GM12865 (cell line): ENCODE results near the gene WNT5B.
A peak's percentile ranks its signal among the peaks of the same experiment; 100 is the strongest.

Experiments used
- DNase-seq: peaks from one replicate; pipeline ENCODE4 v3.0.0; 2010; ENCODE audit warnings: low read depth
- H3K4me3 ChIP-seq: 2 replicates; pipeline ENCODE4 v1.5.1; 2011; ENCODE audit warnings: mild to moderate bottlenecking, low read depth, low read length, control low read depth
- CTCF ChIP-seq: IDR thresholded peaks from 2 replicates; pipeline ENCODE4 v1.5.1; 2011; ENCODE audit warnings: low read length, control low read depth, low read depth, inconsistent platforms; ENCODE audit not compliant: insufficient read depth; ENCODE audit errors: missing control alignments

Gene WNT5B

GRCh38 chr12:1628666-1629337, at the start of gene WNT5B:
Gene WNT5B (plus strand): TSS chr12:1629231. CDS start chr12:1631355, 2,124 bp downstream.
- no peak for TF ChIP-seq CTCF
- H3K4me3 ChIP-seq, result peak within 1 kb of the TSS; percentile 47
- DNase-seq, result no peak

DNA sequence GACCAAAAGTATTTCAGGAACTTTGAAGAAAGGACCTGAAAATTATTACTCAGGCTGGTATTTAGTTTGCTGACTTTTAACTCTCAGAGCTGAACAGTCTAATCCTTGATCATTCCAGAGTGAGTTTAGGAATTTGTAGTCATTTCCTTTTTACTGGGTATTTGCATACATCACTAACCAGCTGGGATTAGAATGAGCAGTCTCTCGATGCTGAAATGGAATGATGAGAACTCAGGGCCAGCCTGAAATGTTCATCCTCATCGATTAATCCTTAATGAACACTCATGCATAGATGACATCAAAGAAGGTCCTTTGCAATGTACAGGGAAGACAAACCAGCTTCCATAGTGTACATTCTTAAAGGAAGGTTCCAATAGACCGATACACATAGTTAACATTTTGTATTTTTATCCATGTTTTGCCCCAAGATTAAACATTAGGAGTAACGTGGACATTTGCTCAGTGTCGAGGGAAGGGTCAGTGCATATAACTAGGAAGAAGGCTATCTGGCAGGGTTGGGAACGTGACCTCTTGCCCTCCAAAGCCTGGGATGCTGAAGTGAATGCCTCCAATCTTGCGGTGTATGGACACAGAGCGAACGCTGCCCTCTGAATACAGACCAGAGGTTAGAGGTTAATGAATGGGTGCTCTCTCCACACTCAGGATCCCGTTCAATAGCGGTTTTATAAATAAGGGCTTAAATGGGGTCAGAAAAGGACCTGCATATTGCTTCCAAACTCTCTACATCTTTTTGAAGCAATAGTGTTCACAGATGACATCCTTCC, 49.2 kb upstream of the WNT5B start:
- no peak for TF ChIP-seq CTCF
- DNase-seq, result no peak
- no peak overlapping the region for H3K4me3 ChIP-seq

- H3K4me3 ChIP-seq, result no peak overlapping the region
- DNase-seq, result no peak
- no peak for TF ChIP-seq CTCF
Observed at GRCh38 chr12:1580526-1580925, 48.5 kb upstream of the WNT5B start.

GRCh38 chr12:1581973-1582708, 46.9 kb upstream of the WNT5B start:
- no peak for DNase-seq
- no peak for TF ChIP-seq CTCF
- no peak overlapping the region for H3K4me3 ChIP-seq

GRCh38 chr12:1582709-1583050, 46.4 kb upstream of the WNT5B start:
- H3K4me3 ChIP-seq, result no peak overlapping the region
- TF ChIP-seq CTCF, result no peak
- no peak for DNase-seq

DNA sequence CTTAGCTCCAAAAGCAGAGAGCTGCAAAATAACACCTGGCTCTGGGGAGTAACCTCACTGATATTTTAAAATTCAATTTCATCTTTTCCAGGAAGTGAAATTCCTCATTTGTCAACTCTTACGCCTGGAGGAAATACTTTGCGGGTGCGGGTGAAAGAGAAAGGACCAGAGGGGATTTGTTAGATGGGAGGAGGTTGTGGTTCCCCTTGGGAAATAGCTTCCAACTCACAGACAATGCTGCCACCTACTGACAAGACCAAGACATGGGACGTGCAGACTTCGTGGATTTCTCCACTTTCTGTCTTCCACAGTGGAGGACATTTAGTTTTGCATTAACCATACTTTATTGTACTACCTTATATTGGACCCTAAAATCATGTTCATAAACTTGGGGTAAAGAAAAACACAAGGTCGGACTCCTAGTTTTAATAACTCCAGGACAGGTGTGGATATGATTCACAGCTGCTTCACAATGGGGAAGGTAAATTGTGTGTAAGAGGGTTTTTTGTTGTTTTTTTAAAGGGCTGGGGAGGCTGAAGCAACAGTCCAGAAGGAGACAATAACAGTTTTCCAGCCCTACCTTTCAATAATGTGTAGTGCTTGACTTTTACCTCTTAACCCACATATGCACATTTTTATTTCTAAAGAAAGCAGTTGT, 45.5 kb upstream of the WNT5B start:
- no peak overlapping the region for H3K4me3 ChIP-seq
- TF ChIP-seq CTCF, result peak; percentile 83
- peak; percentile 93 for DNase-seq
